RWPE2 (cell line): ENCODE results near the gene CENPP.

Experiments
- ATAC-seq: fragments of 200-7000 bp; cut with Tn5 transposase; 3 replicates; pipeline ENCODE4 v1.9.1; 2021; ENCODE audit warnings: low read depth
- DNase-seq: peaks from one replicate; pipeline ENCODE4 v3.0.0-alpha.2; 2020; ENCODE audit warnings: low spot score
- H3K27ac ChIP-seq: fragments of 450-650 bp; 2 replicates; pipeline ENCODE4 v1.5.1; 2017; ENCODE audit warnings: mild to moderate bottlenecking; ENCODE audit not compliant: poor library complexity, severe bottlenecking
- H3K27me3 ChIP-seq: fragments of 250-450 bp; sonication (Bioruptor Pico); 2 replicates; pipeline ENCODE4 v1.5.1; 2021; ENCODE audit warnings: mild to moderate bottlenecking, moderate library complexity; ENCODE audit not compliant: insufficient read depth, poor library complexity, severe bottlenecking
- H3K36me3 ChIP-seq: fragments of 250-450 bp; sonication (Bioruptor Pico); 2 replicates; pipeline ENCODE4 v1.5.1; 2020; ENCODE audit warnings: low read depth, mild to moderate bottlenecking, moderate library complexity
- H3K4me1 ChIP-seq: fragments of 250-450 bp; sonication (Bioruptor Pico); 2 replicates; pipeline ENCODE4 v1.5.1; 2021; ENCODE audit warnings: mild to moderate bottlenecking, moderate library complexity; ENCODE audit not compliant: insufficient read depth, poor library complexity, severe bottlenecking
- H3K4me3 ChIP-seq: fragments of 250-450 bp; sonication (Bioruptor Pico); 2 replicates; pipeline ENCODE4 v1.5.1; 2021; ENCODE audit warnings: mild to moderate bottlenecking, moderate library complexity; ENCODE audit not compliant: severe bottlenecking
- H3K9me3 ChIP-seq: fragments of 250-450 bp; sonication (Bioruptor Pico); 2 replicates; pipeline ENCODE4 v1.5.1; 2021; ENCODE audit warnings: mild to moderate bottlenecking, moderate library complexity; ENCODE audit not compliant: severe bottlenecking
- CTCF ChIP-seq: fragments of 450-650 bp; IDR thresholded peaks from one replicate; pipeline ENCODE4 v1.5.1; 2017; ENCODE audit warnings: mild to moderate bottlenecking, moderate library complexity; ENCODE audit not compliant: poor library complexity, severe bottlenecking

The CENPP gene

GRCh38 chr9:92640398-92641091 is 314.8 kb downstream of the CENPP start:
- H3K27ac ChIP-seq = no peak overlapping the region
- no peaks in the 10 kb centered on the region for H3K27me3 ChIP-seq
- ATAC-seq (no peak), DNase-seq (no peak)
- peaks cover 47% of the 10 kb centered on the region for H3K36me3 ChIP-seq
- no peak for TF ChIP-seq CTCF
- H3K4me3 ChIP-seq = no peak overlapping the region
- no peaks in the 10 kb centered on the region for H3K9me3 ChIP-seq
- no peaks in the 10 kb centered on the region for H3K4me1 ChIP-seq

DNA sequence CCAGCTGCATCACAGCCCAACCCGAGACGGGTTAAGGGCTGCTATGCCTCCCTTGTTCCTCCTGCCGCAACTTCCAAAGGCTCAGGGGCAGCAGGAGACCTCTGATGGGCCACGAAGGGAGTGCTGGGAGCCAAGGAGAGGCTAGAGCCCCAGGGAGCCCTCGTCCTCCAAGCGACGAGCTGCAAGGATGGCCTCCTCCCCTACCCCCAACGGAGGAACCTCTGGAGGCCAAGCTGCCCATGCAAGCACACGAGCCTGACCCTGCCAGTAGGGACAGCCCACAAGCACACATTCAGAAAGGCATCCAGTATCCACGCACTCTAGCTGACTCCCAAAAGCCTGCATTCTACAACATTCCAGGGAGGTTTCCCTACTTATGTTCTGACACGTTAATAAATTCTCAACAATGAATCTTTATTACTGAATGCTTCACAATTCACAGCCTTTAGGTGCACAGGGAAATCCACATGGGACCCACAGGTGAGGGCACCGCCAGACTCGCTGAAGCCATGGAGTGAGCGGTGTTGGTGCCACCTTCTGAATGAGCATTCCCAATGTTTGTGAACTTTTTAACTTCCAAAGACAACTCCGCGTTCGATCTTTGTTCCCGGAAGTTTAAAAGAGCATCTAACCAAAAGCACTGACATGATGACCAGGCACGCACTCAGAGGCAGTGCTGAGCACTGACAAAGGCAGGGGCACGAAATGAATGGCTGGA is 315.5 kb downstream of the CENPP start:
- DNase-seq = no peak
- TF ChIP-seq CTCF = no peak
- Histone ChIP-seq H3K4me3 (no peak overlapping the region), H3K4me1 (no peaks in the 10 kb centered on the region), H3K27me3 (no peaks in the 10 kb centered on the region), H3K36me3 (peaks cover 54% of the 10 kb centered on the region), H3K27ac (no peak overlapping the region), H3K9me3 (no peaks in the 10 kb centered on the region)
- no peak for ATAC-seq

DNA sequence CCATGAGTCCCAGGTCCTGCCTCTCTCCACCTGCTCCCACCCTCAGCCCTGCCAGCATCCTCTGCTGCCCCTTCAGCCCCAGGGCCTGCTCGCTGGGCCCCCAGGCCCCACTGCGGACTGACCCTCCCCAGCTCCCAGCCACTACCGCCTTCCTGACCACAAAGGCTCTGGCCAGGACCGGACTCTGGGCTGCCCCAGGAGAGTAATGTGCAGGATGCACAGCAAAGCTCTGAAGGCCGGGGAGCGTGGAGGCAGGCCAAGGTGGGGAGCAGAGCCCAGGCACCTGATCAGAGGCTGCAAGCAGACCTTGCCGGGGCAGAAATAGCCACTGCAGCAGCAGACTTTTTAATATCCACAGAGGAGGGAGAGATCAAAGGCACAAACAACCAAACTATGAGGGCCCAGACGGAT is 316.3 kb downstream of the CENPP start:
- DNase-seq (no peak), ATAC-seq (no peak)
- no peak overlapping the region for H3K4me3 ChIP-seq
- H3K9me3 ChIP-seq = no peaks in the 10 kb centered on the region
- no peaks in the 10 kb centered on the region for H3K4me1 ChIP-seq
- H3K36me3 ChIP-seq = peaks cover 60% of the 10 kb centered on the region
- no peaks in the 10 kb centered on the region for H3K27me3 ChIP-seq
- no peak for TF ChIP-seq CTCF
- no peak overlapping the region for H3K27ac ChIP-seq

DNA sequence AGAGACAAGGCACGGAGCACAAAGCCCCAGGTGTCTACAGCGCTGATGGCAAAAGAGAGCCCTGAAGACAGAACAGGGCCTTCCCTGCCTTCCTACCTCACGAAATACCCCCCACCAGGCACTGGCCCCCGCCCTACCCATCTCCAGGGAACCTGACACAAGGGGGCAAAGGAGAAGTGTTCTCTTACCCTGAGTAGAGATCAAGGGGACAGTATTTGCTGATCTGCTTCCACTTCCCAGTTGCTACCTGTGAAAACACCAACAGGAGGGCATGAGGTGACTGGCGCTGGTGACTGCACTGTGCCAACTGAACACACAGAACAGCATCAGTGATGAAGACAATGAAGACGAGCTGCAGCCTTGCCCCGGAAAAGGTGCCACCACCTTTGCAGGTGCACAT is 316.8 kb downstream of the CENPP start:
- ATAC-seq (no peak), DNase-seq (no peak)
- H3K9me3 ChIP-seq = no peaks in the 10 kb centered on the region
- TF ChIP-seq CTCF = no peak
- H3K36me3 ChIP-seq = peaks cover 60% of the 10 kb centered on the region
- no peaks in the 10 kb centered on the region for H3K4me1 ChIP-seq
- H3K27me3 ChIP-seq = no peaks in the 10 kb centered on the region
- H3K27ac ChIP-seq = no peak overlapping the region
- H3K4me3 ChIP-seq = no peak overlapping the region

DNA sequence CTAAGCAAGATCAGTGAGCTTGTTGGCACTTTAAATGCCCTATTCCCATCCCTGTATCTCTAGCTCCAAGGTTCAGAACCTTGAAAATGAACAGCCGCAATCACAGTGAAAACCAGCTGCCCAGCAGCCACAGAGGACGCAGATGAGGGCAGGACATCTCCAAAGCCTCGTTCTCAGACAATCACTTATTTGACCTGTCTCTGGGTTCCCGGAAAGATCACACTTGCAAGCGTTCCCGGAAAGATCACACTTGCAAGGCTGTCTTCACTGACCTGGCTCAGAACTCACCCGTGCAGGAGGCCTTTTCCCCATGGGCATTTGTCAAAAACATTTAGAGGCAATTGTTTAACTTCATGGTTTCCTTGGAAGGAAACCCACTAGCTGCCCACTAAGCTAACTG is 318.5 kb downstream of the CENPP start:
- Histone ChIP-seq H3K27ac (no peak overlapping the region), H3K4me1 (no peaks in the 10 kb centered on the region), H3K27me3 (no peaks in the 10 kb centered on the region), H3K36me3 (peaks cover 67% of the 10 kb centered on the region), H3K4me3 (no peak overlapping the region), H3K9me3 (no peaks in the 10 kb centered on the region)
- DNase-seq (no peak), ATAC-seq (no peak)
- no peak for TF ChIP-seq CTCF
